Liver (tissue), 9 donors: Measurements from ENCODE around the gene CYP17A1. TPM values are rescaled to one million over a fixed set of nuclear protein-coding genes. Genes with fewer than 3 reads are reported as not detected.
"Not testable (repeated sequence)": the region's sequence is repeated elsewhere in the genome, so short reads cannot be mapped to it uniquely, and the experiment has no call there.

ENCODE experiments used
- DNase-seq: peaks from one replicate; pipeline ENCODE4 v3.0.0-alpha.2; 2017; ENCODE audit warnings: low spot score
- H3K27ac ChIP-seq, 2 donors: one replicate each; pipeline ENCODE4 v1.7.0; 2013; ENCODE audit warnings: inconsistent platforms in 2 of 2, low read length in 2 of 2, control low read depth in 1 of 2, low read depth in 1 of 2, mild to moderate bottlenecking in 1 of 2
- H3K27me3 ChIP-seq, 4 donors: one replicate each; pipeline versions ENCODE4 v1.6.1 to v1.7.0; 2013; ENCODE audit warnings: low read length in 3 of 4, inconsistent platforms in 1 of 4, mild to moderate bottlenecking in 1 of 4, moderate library complexity in 1 of 4; ENCODE audit not compliant: control insufficient read depth in 4 of 4, insufficient read depth in 4 of 4
- H3K36me3 ChIP-seq, 4 donors: one replicate each; pipeline versions ENCODE4 v1.6.1 to v1.7.0; 2013; ENCODE audit warnings: low read length in 3 of 4, mild to moderate bottlenecking in 3 of 4, low read depth in 1 of 4, moderate library complexity in 1 of 4; ENCODE audit not compliant: control insufficient read depth in 4 of 4, insufficient read depth in 3 of 4
- H3K4me1 ChIP-seq, 4 donors: one replicate each; pipeline versions ENCODE4 v1.6.1 to v1.7.0; 2013; ENCODE audit warnings: low read length in 3 of 4, mild to moderate bottlenecking in 3 of 4, moderate library complexity in 1 of 4; ENCODE audit not compliant: control insufficient read depth in 4 of 4, insufficient read depth in 4 of 4
- H3K4me3 ChIP-seq, 3 donors: one replicate each; pipeline versions ENCODE4 v1.6.1 to v1.7.0; 2013; ENCODE audit warnings: low read length in 3 of 3, control low read depth in 1 of 3, low read depth in 1 of 3, mild to moderate bottlenecking in 1 of 3
- H3K9ac ChIP-seq, 2 donors: one replicate each; pipeline ENCODE4 v1.7.0; 2013; ENCODE audit warnings: low read length in 2 of 2, mild to moderate bottlenecking in 2 of 2, moderate library complexity in 2 of 2, control low read depth in 1 of 2, low read depth in 1 of 2
- H3K9me3 ChIP-seq, 4 donors: one replicate each; pipeline versions ENCODE4 v1.6.1 to v1.7.0; 2013; ENCODE audit warnings: low read length in 3 of 4; ENCODE audit not compliant: control insufficient read depth in 4 of 4
- ATF3 ChIP-seq: IDR thresholded peaks from 2 replicates; pipeline ENCODE4 v1.6.1; 2016; ENCODE audit warnings: antibody characterized with exemption
- CTCF ChIP-seq: fragments of 150-350 bp; IDR thresholded peaks from 2 replicates; pipeline ENCODE4 v1.5.1; 2017; ENCODE audit warnings: improper control_type of control experiment, low read depth, low read length; ENCODE audit not compliant: missing input control
- EGR1 ChIP-seq, 2 donors: IDR thresholded peaks; 2 replicates each; pipeline ENCODE4 v1.6.1; 2016 to 2018; ENCODE audit warnings: antibody characterized with exemption in 2 of 2, low read depth in 2 of 2
- FOXA1 ChIP-seq: IDR thresholded peaks from 2 replicates; pipeline ENCODE4 v1.6.1; 2016; ENCODE audit warnings: antibody characterized with exemption
- FOXA2 ChIP-seq: IDR thresholded peaks from 2 replicates; pipeline ENCODE4 v1.6.1; 2016; ENCODE audit warnings: antibody characterized with exemption
- GABPA ChIP-seq, 2 donors: IDR thresholded peaks in 1 of 2; conservative IDR thresholded peaks in 1 of 2; 2 replicates each; pipeline ENCODE4 v1.6.1; 2016; ENCODE audit warnings: antibody characterized with exemption in 2 of 2, mild to moderate bottlenecking in 1 of 2, moderate library complexity in 1 of 2
- HNF4A ChIP-seq, 2 donors: conservative IDR thresholded peaks; 2 replicates each; pipeline ENCODE4 v1.6.1; 2016; ENCODE audit warnings: antibody characterized with exemption in 2 of 2, mild to moderate bottlenecking in 2 of 2
- HNF4G ChIP-seq: IDR thresholded peaks from 2 replicates; pipeline ENCODE4 v1.6.1; 2016; ENCODE audit warnings: antibody characterized with exemption
- JUND ChIP-seq, 2 donors: IDR thresholded peaks; 2 replicates each; pipeline ENCODE4 v1.6.1; 2016; ENCODE audit warnings: antibody characterized with exemption in 2 of 2
- MAX ChIP-seq: IDR thresholded peaks from 2 replicates; pipeline ENCODE4 v1.6.1; 2016; ENCODE audit warnings: antibody characterized with exemption
- NR2F2 ChIP-seq: IDR thresholded peaks from 2 replicates; pipeline ENCODE4 v1.6.1; 2016; ENCODE audit warnings: antibody characterized with exemption
- REST ChIP-seq: IDR thresholded peaks from 2 replicates; pipeline ENCODE4 v1.6.1; 2016; ENCODE audit warnings: antibody characterized with exemption, mild to moderate bottlenecking
- RXRA ChIP-seq, 2 donors: IDR thresholded peaks; 2 replicates each; pipeline ENCODE4 v1.6.1; 2017 to 2018; ENCODE audit warnings: antibody characterized with exemption in 2 of 2, mild to moderate bottlenecking in 1 of 2
- SP1 ChIP-seq: IDR thresholded peaks from 2 replicates; pipeline ENCODE4 v1.6.1; 2018; ENCODE audit warnings: antibody characterized with exemption, mild to moderate bottlenecking
- TAF1 ChIP-seq: conservative IDR thresholded peaks from 2 replicates; pipeline ENCODE4 v1.6.1; 2016; ENCODE audit warnings: antibody characterized with exemption, mild to moderate bottlenecking
- ZBTB33 ChIP-seq: IDR thresholded peaks from 2 replicates; pipeline ENCODE4 v1.6.1; 2016; ENCODE audit warnings: antibody characterized with exemption
- WGBS: extraction: QIAGEN DNeasy Blood & Tissue Kit; methylation state at CpG from one replicate; pipeline ENCODE4 v1.1.7; 2013; 5-methylcytosine and 5-hydroxymethylcytosine counted together
- polyA plus RNA-seq, 2 donors: library from polyadenylated mRNA; stranded (reverse) in 1 of 2; unstranded in 1 of 2; fragments of 200-250 nt in 1 of 2; fragments of >200 nt in 1 of 2; fragmentation: Nextera tagmentation in 1 of 2; extraction: Ambion mirVana in 1 of 2; gene quantifications; one replicate each; pipeline versions ENCODE4 v1.2.1 to v1.2.3, GENCODE V29; 2013 to 2015
- total RNA-seq, 2 donors: library from RNA; depleted of rRNA; stranded (reverse); fragments of >200 nt; gene quantifications; one replicate each; pipeline ENCODE4 v1.2.3, GENCODE V29; 2014
- donor health status: healthy.
- donor health status: healthy.
- donor health status: healthy.
- donor health status: healthy.
- donor health status: healthy.

Gene CYP17A1
- total and polyA plus RNA-seq, 4 donors, result 0.16 to 13.1 (median 1.0) TPM; not detected in 1

- Histone ChIP-seq H3K9me3 (no peaks in the 10 kb centered on the region), H3K36me3 (no peaks in the 10 kb centered on the region), H3K27ac (no peak overlapping the region), H3K9ac (no peak overlapping the region), H3K4me1 (no peaks in the 10 kb centered on the region), H3K4me3 (no peak overlapping the region), H3K27me3 (no peaks in the 10 kb centered on the region)
- WGBS, result 93% methylated on average over 12 of the region's 12 CpGs
- DNase-seq, result no peak
- TF ChIP-seq TAF1, result no peak
- TF ChIP-seq MAX, result no peak
- TF ChIP-seq FOXA1, result no peak
- TF ChIP-seq HNF4G, result no peak
- TF ChIP-seq CTCF, result no peak
- no peak for TF ChIP-seq JUND (IDR thresholded peaks at IDR 0.05)
- no peak for TF ChIP-seq ZBTB33
- TF ChIP-seq FOXA2, result no peak
- TF ChIP-seq SP1, result no peak
- no peak for TF ChIP-seq ATF3
- TF ChIP-seq HNF4A (conservative IDR thresholded peaks at IDR 0.05), result no peak
- TF ChIP-seq REST, result no peak
- TF ChIP-seq EGR1 (IDR thresholded peaks at IDR 0.05; ENCODE audit: low read depth in 2 of 2), result no peak
- TF ChIP-seq RXRA (IDR thresholded peaks at IDR 0.05), result no peak
- TF ChIP-seq GABPA (IDR thresholded peaks at IDR 0.05 in 1 of 2, conservative IDR thresholded peaks at IDR 0.05 in 1 of 2), result no peak
- no peak for TF ChIP-seq NR2F2
These were observed 15.0 kb downstream of the CYP17A1 start for GRCh38 chr10:102822222-102822621.

- not testable (repeated sequence) for DNase-seq, H3K9ac ChIP-seq
These were observed 17.2 kb downstream of the CYP17A1 start for GRCh38 chr10:102820008-102820407.

More at GRCh38 chr10:102820008-102820407, 17.2 kb downstream of the CYP17A1 start:
- not testable (repeated sequence) for H3K36me3 ChIP-seq, H3K9me3 ChIP-seq, H3K4me3 ChIP-seq, H3K27ac ChIP-seq, H3K27me3 ChIP-seq, H3K4me1 ChIP-seq
- WGBS, result 97% methylated on average over 5 of the region's 5 CpGs
